Endothelial cell of umbilical vein (primary cell): ENCODE measurements around the gene KLHL9. TPM values are rescaled to one million over a fixed set of nuclear protein-coding genes. Genes with fewer than 3 reads are reported as not detected.

ENCODE experiments used
- BruUV-seq: library from RNA; stranded (reverse); fragments of 400-500 nt; replicated peaks from 2 replicates; lab custom pipeline; 2021; lab: Mats Ljungman, UMichigan
- CTCF ChIA-PET: fragments of 300-600, 350-600 bp; sonication (Branson Sonifier 250); formaldehyde crosslinking; loops from one replicate; lab custom pipeline; 2021; ENCODE audit warnings: antibody characterized with exemption, inconsistent platforms; lab: Charles Lee
- POLR2A ChIA-PET: fragments of 300-600, 350-600 bp; sonication (Branson Sonifier 250); formaldehyde crosslinking; loops from one replicate; lab custom pipeline; 2021; ENCODE audit warnings: antibody characterized with exemption, inconsistent platforms; lab: Charles Lee
- DNase-seq: peaks from one replicate; pipeline ENCODE4 v3.0.0-alpha.2; 2011; ENCODE audit warnings: low read depth, low spot score
- FAIRE-seq: peaks from 2 replicates; lab custom pipeline; 2011; peaks lifted over from hg19 to GRCh38; lab: Jason Lieb, UNC
- H2AFZ ChIP-seq: 2 replicates; pipeline ENCODE4 v1.6.0; 2012; ENCODE audit warnings: low read depth, low read length, control low read depth, inconsistent platforms
- H3K27ac ChIP-seq: 2 replicates; pipeline ENCODE4 v1.5.1; 2011; ENCODE audit warnings: low read depth, mild to moderate bottlenecking, control low read depth, low read length, moderate library complexity; ENCODE audit not compliant: insufficient read depth
- H3K27me3 ChIP-seq, 2 experiments: 2 replicates each; pipeline versions ENCODE4 v1.6.0 to v1.6.1; 2011; ENCODE audit warnings: low read length in 2 of 2, mixed read lengths in 1 of 2; ENCODE audit not compliant: control insufficient read depth in 2 of 2, insufficient read depth in 2 of 2
- H3K36me3 ChIP-seq, 2 experiments: 2 replicates in 1 of 2; 3 replicates in 1 of 2; pipeline ENCODE4 v1.5.1; 2011; ENCODE audit warnings: low read length in 2 of 2, mild to moderate bottlenecking in 1 of 2, moderate library complexity in 1 of 2; ENCODE audit not compliant: control insufficient read depth in 2 of 2, insufficient read depth in 2 of 2; ENCODE audit errors: extremely low read depth in 1 of 2
- H3K4me1 ChIP-seq: 3 replicates; pipeline ENCODE4 v1.5.1; 2011; ENCODE audit warnings: mild to moderate bottlenecking, low read length; ENCODE audit not compliant: control insufficient read depth, insufficient read depth; ENCODE audit errors: extremely low read depth
- H3K4me2 ChIP-seq: 2 replicates; pipeline ENCODE4 v1.6.1; 2011; ENCODE audit warnings: low read length, control low read depth, mixed read lengths; ENCODE audit not compliant: insufficient read depth
- H3K4me3 ChIP-seq, 3 experiments: fragments of 200-600 bp in 1 of 3; sonication (generic), shearing (Covaris generic) in 1 of 3; replicated peaks in 1 of 3; 2 replicates each; pipeline ENCODE4 v1.5.1; 2011 to 2016; ENCODE audit warnings: control low read depth in 3 of 3, low read length in 3 of 3, mild to moderate bottlenecking in 2 of 3, inconsistent platforms in 1 of 3, low read depth in 1 of 3, moderate library complexity in 1 of 3; ENCODE audit not compliant: insufficient read depth in 1 of 3
- H3K79me2 ChIP-seq: 2 replicates; pipeline ENCODE4 v1.6.0; 2012; ENCODE audit warnings: low read length, inconsistent platforms; ENCODE audit not compliant: control insufficient read depth, insufficient read depth
- H3K9ac ChIP-seq: replicated peaks from 2 replicates; pipeline ENCODE3; 2011; ENCODE audit warnings: low read length, control low read depth; ENCODE audit not compliant: insufficient read depth; ENCODE audit errors: extremely low read depth
- H3K9me1 ChIP-seq: replicated peaks from 3 replicates; pipeline ENCODE4 v1.6.0; 2011; ENCODE audit warnings: mild to moderate bottlenecking, low read length; ENCODE audit not compliant: control insufficient read depth, insufficient read depth; ENCODE audit errors: extremely low read depth
- H3K9me3 ChIP-seq: replicated peaks from 2 replicates; pipeline ENCODE4 v1.5.1; 2012; ENCODE audit warnings: low read length, inconsistent platforms; ENCODE audit not compliant: control insufficient read depth, insufficient read depth
- H4K20me1 ChIP-seq: replicated peaks from 2 replicates; pipeline ENCODE3; 2011; ENCODE audit warnings: mild to moderate bottlenecking, low read length; ENCODE audit not compliant: control insufficient read depth, insufficient read depth; ENCODE audit errors: extremely low read depth
- EZH2 ChIP-seq: IDR thresholded peaks from 2 replicates; pipeline ENCODE4 v1.6.1; 2012; ENCODE audit warnings: borderline replicate concordance, low read depth, mild to moderate bottlenecking, moderate library complexity, low read length, inconsistent platforms; ENCODE audit not compliant: severe bottlenecking
- FOS ChIP-seq: IDR thresholded peaks from 2 replicates; pipeline ENCODE4 v1.6.1; 2011; ENCODE audit warnings: mild to moderate bottlenecking, low read length, moderate library complexity, borderline replicate concordance; ENCODE audit not compliant: insufficient read depth
- GATA2 ChIP-seq: IDR thresholded peaks from 2 replicates; pipeline ENCODE4 v1.7.0; 2011; ENCODE audit warnings: low read depth, mild to moderate bottlenecking, moderate library complexity, mixed read lengths, low read length; ENCODE audit not compliant: insufficient read length, insufficient read depth
- JUN ChIP-seq: IDR thresholded peaks from 2 replicates; pipeline ENCODE4 v1.6.1; 2011; ENCODE audit warnings: borderline replicate concordance, low read depth; ENCODE audit not compliant: insufficient read length, insufficient read depth
- MAX ChIP-seq: IDR thresholded peaks from 2 replicates; pipeline ENCODE4 v1.6.1; 2011; ENCODE audit not compliant: insufficient read depth, insufficient read length
- MYC ChIP-seq: IDR thresholded peaks from one replicate; pipeline ENCODE4 v1.6.1; 2011; ENCODE audit warnings: mild to moderate bottlenecking, low read depth, low read length
- POLR2A ChIP-seq: IDR thresholded peaks from 2 replicates; pipeline ENCODE4 v1.6.1; 2012; ENCODE audit warnings: low read depth, mild to moderate bottlenecking, control low read depth, low read length
- POLR2AphosphoS5 ChIP-seq: IDR thresholded peaks from 2 replicates; pipeline ENCODE4 v1.6.1; 2012; ENCODE audit warnings: low read depth, mild to moderate bottlenecking, control low read depth, low read length, moderate library complexity; ENCODE audit not compliant: insufficient read depth
- dilution Hi-C: fragments of 300-500 bp; cut with MboI; formaldehyde crosslinking; loops from one replicate; pipeline ENCODE4 v1.15.0; 2019; ENCODE audit warnings: low sequenced_read_pairs; ENCODE audit not compliant: extremely low pct_ligation_motif_present
- intact Hi-C: fragments of 100-400 bp; cut with micrococcal nuclease; formaldehyde crosslinking; loops from one replicate; pipeline ENCODE4 v1.10.0; 2022
- polyA plus RNA-seq, 4 experiments: library from polyadenylated mRNA; depleted of rRNA in 3 of 4; stranded (reverse) in 3 of 4; unstranded in 1 of 4; fragments of >200 nt; gene quantifications; 2 replicates each; pipeline versions ENCODE4 v1.2.1 to v1.2.3, GENCODE V29; 2011 to 2012; ENCODE audit warnings: missing spikeins in 1 of 4
- total RNA-seq: library from RNA; stranded (reverse); gene quantifications from 2 replicates; pipeline ENCODE4 v1.2.3, GENCODE V29; 2021
- TF ChIP-seq, protein P1 (sequence below), 2 donors: IDR thresholded peaks; 1 replicate in 1 of 2; 2 replicates in 1 of 2; pipeline ENCODE4 v1.5.1; 2011; ENCODE audit warnings: low read length in 2 of 2, mild to moderate bottlenecking in 2 of 2, moderate library complexity in 2 of 2, control low read depth in 1 of 2, inconsistent platforms in 1 of 2, low read depth in 1 of 2; ENCODE audit not compliant: insufficient read depth in 1 of 2; ENCODE audit errors: extremely low read depth in 1 of 2

Gene KLHL9
- total and polyA plus RNA-seq, 2 donors (not counting 3 experiments of a cell fraction or from before 2014, with no cell fraction given) = 8.0 to 23.5 TPM

DNA sequence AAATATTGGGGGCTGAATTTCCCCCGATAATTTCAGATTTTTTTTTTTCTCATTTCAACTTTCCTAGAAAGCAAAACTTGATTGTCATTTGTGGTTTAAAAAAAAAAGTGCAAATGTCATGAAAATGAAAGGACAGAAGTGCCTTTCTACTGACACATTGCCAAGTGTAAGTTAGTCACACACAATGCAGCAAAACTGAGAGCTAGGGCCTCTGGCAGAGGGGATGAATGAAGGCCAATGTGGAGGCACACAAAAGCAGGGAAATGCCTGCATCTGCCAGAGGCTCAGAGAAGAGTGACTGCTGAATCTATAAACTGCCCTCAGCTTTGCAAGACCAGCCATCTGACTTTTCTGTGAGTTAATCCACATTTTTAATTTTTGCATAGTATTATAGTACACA, 23.3 kb downstream of the KLHL9 start:
- BruUV-seq = no TSS peak
- Histone ChIP-seq H3K4me2 (no peak overlapping the region), H3K4me1 (no peaks in the 10 kb centered on the region), H3K9me1 (no peaks in the 10 kb centered on the region), H3K27ac (no peak overlapping the region), H3K79me2 (no peaks in the 10 kb centered on the region), H3K27me3 (peaks cover 16 to 43% of the 10 kb centered on the region in 2 experiments), H3K36me3 (no peaks in the 10 kb centered on the region), H2AFZ (no peak overlapping the region), H3K4me3 (no peak overlapping the region), H3K9ac (no peak overlapping the region), H3K9me3 (no peaks in the 10 kb centered on the region), H4K20me1 (no peaks in the 10 kb centered on the region)
- TF ChIP-seq POLR2AphosphoS5 = no peak
- TF ChIP-seq JUN = no peak
- no peak for TF ChIP-seq GATA2
- no peak for TF ChIP-seq POLR2A
- TF ChIP-seq EZH2 = no peak
- TF ChIP-seq MAX = no peak
- TF ChIP-seq MYC = no peak
- TF ChIP-seq, protein P1, sequence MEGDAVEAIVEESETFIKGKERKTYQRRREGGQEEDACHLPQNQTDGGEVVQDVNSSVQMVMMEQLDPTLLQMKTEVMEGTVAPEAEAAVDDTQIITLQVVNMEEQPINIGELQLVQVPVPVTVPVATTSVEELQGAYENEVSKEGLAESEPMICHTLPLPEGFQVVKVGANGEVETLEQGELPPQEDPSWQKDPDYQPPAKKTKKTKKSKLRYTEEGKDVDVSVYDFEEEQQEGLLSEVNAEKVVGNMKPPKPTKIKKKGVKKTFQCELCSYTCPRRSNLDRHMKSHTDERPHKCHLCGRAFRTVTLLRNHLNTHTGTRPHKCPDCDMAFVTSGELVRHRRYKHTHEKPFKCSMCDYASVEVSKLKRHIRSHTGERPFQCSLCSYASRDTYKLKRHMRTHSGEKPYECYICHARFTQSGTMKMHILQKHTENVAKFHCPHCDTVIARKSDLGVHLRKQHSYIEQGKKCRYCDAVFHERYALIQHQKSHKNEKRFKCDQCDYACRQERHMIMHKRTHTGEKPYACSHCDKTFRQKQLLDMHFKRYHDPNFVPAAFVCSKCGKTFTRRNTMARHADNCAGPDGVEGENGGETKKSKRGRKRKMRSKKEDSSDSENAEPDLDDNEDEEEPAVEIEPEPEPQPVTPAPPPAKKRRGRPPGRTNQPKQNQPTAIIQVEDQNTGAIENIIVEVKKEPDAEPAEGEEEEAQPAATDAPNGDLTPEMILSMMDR (IDR thresholded peaks at IDR 0.05; ENCODE audit: extremely low read depth in 1 of 2, insufficient read depth in 1 of 2, low read depth in 1 of 2, low read length in 2 of 2) = no peak
- no peak for TF ChIP-seq FOS
- intact Hi-C loops = no loop called here
- ChIA-PET CTCF (interaction anchor here (1.5 to 2.0 kb wide), 2 partner anchors 9 to 84 kb away, joined by 5 read pairs; no protein-coding TSS in a partner anchor), POLR2A (no interaction called here)
- FAIRE-seq (no peak), DNase-seq (no peak)
- dilution Hi-C loops = no loop called here
